ENCODE measurements around the gene PRELP. TPM values are rescaled to one million over a fixed set of nuclear protein-coding genes. Genes with fewer than 3 reads are reported as not detected.

Gene PRELP
- total and polyA plus RNA-seq, 8 donors: 1.1 to 29.8 (median 8.7) TPM

DNA sequence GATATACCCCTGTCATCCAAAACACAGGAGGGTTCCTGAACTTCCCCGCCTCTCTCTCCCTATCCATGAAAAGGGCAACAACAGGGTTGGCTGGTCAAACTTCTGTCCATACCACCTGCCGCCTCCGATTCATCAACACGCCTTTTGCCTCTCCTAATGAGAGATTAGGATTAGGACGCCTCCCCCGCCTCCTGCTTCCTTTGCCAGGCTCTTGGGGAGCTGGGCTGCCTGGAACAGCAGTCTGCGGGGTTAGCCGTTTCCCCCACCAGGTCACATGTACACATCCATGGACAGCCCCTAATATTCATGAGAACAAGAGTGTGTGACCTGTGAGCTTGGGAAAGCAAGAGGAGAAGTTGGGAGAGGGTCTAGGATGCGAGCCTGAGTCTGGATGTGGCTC, 16.1 kb downstream of the PRELP start:
- 62 to 76% (median 73%) methylated on average over 9 of the region's 9 CpGs for WGBS, 5 donors
- intact Hi-C loops (cut with DNase I; ENCODE audit: low total_unique reads): no loop called here

DNA sequence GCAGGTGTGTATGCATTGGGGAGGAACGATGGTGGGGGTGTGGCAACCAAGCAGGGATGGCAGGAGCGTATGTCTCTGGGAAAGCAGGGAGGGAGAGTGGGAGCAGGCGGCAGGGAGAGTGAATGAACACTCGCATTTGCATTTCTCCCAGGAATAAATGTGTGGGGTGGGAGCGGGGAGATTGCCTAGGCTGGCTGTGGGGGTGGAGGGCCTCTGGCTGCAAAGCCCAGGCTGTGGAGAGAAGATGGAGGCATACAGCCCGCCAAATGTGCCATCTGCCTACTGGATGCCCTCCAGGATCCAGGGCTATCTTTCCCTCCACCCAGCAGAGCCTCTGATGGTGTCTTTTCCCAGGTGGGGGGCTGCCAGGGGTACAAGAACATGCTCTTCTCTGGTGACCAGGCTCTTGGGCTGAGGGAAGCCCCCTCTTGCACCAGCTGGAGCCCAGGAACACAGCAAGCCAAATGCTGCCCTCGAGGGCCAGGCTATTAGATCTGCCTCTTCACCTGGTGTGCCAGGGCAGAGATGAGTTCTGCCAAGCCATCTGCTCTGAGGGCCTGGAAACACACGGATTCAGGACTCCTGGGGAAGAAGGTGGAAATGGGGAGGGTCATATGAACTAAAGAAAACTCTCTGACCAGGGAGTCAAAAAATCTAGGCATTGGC, 16.6 kb downstream of the PRELP start:
- intact Hi-C loops (cut with DNase I; ENCODE audit: low total_unique reads): no loop called here
- no peak overlapping the region for H3K4me3 ChIP-seq
- peaks cover 4 to 14% (median 11%) of the 10 kb centered on the region in 4 donors for H3K4me1 ChIP-seq
- no peak overlapping the region for H3K27ac ChIP-seq
- no peaks in the 10 kb centered on the region for H3K27me3 ChIP-seq
- no peaks in the 10 kb centered on the region for H3K36me3 ChIP-seq
- no peak for DNase-seq
- no peaks in the 10 kb centered on the region for H3K9me3 ChIP-seq
- WGBS, 5 donors: 49 to 61% (median 59%) methylated on average over 7 to 8 of the region's 8 CpGs
- TF ChIP-seq EP300 (IDR thresholded peaks at IDR 0.05): no peak
- TF ChIP-seq, protein P1, sequence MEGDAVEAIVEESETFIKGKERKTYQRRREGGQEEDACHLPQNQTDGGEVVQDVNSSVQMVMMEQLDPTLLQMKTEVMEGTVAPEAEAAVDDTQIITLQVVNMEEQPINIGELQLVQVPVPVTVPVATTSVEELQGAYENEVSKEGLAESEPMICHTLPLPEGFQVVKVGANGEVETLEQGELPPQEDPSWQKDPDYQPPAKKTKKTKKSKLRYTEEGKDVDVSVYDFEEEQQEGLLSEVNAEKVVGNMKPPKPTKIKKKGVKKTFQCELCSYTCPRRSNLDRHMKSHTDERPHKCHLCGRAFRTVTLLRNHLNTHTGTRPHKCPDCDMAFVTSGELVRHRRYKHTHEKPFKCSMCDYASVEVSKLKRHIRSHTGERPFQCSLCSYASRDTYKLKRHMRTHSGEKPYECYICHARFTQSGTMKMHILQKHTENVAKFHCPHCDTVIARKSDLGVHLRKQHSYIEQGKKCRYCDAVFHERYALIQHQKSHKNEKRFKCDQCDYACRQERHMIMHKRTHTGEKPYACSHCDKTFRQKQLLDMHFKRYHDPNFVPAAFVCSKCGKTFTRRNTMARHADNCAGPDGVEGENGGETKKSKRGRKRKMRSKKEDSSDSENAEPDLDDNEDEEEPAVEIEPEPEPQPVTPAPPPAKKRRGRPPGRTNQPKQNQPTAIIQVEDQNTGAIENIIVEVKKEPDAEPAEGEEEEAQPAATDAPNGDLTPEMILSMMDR (IDR thresholded peaks at IDR 0.05): no peak
- no peak for TF ChIP-seq POLR2AphosphoS5 (IDR thresholded peaks at IDR 0.05)
- no peak for TF ChIP-seq POLR2A (IDR thresholded peaks at IDR 0.05)

More for the DNA sequence above, 16.1 kb downstream of the PRELP start:
- no peak overlapping the region for H3K4me3 ChIP-seq
- H3K27me3 ChIP-seq: no peaks in the 10 kb centered on the region
- H3K9me3 ChIP-seq: no peaks in the 10 kb centered on the region
- DNase-seq: no peak
- H3K36me3 ChIP-seq: no peaks in the 10 kb centered on the region
- no peak for TF ChIP-seq POLR2A (IDR thresholded peaks at IDR 0.05)
- TF ChIP-seq, protein P1 (IDR thresholded peaks at IDR 0.05): no peak
- no peak for TF ChIP-seq POLR2AphosphoS5 (IDR thresholded peaks at IDR 0.05)
- no peak for TF ChIP-seq EP300 (IDR thresholded peaks at IDR 0.05)
- H3K4me1 ChIP-seq: peaks cover 4 to 19% (median 17%) of the 10 kb centered on the region in 4 donors
- no peak overlapping the region for H3K27ac ChIP-seq

DNA sequence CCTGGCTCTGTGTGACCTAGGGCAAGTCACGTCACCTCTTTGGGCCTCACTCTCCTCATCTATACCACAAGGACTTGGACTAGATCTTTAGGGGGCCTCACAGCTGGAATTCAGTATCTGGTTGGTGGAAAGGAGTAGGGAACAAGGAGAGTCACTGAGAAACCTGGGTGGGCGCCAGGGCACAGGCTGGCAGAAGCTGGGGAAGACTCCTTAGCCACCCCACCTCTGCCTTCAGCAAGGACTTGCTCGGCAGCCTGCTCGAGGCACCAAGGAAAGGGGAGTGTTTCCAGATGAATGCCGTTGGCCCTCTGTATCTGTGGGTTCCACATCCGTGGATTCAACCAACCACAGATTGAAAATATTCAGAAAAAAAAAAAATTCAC, 17.1 kb downstream of the PRELP start:
- no peak for DNase-seq
- H3K27ac ChIP-seq: no peak overlapping the region
- intact Hi-C loops (cut with DNase I; ENCODE audit: low total_unique reads): no loop called here
- 76 to 86% (median 80%) methylated on average over 6 of the region's 6 CpGs for WGBS, 5 donors
- TF ChIP-seq, protein P1 (IDR thresholded peaks at IDR 0.05): no peak
- TF ChIP-seq POLR2A (IDR thresholded peaks at IDR 0.05): no peak
- no peak for TF ChIP-seq EP300 (IDR thresholded peaks at IDR 0.05)
- no peak for TF ChIP-seq POLR2AphosphoS5 (IDR thresholded peaks at IDR 0.05)
- no peaks in the 10 kb centered on the region for H3K9me3 ChIP-seq
- no peaks in the 10 kb centered on the region for H3K36me3 ChIP-seq
- H3K4me3 ChIP-seq: no peak overlapping the region
- no peaks in the 10 kb centered on the region for H3K27me3 ChIP-seq
- H3K4me1 ChIP-seq: peaks cover 4 to 9% (median 6%) of the 10 kb centered on the region in 4 donors

DNA sequence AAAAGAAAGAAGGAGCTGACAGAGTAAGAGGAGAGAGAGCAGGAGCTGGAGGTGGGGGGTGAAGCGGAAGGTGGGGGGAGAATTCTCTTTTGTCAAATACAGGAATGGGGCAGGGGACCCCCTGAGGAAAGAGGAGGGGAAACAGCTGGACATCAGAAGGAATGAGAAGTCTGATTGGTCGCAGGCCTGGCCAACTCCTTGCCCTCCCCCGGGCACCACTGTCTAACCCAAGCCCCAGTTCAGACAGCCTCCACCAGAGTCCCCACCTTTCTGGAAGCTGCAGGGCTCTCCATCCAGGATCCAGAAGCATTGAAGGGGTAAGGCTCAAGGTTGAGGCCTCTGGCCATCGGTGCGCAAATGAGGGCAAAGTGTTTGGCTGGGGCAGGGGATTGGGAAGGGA, 18.3 kb downstream of the PRELP start, which contains the start of gene OPTC:
Gene OPTC (plus strand): TSS at position 253 of the 400 bp plus-strand sequence. CDS start 1,853 bp downstream, outside the sequence.
- Histone ChIP-seq H3K36me3 (no peaks in the 10 kb centered on the region), H3K27ac (no peak within 1 kb of the TSS), H3K9me3 (no peaks in the 10 kb centered on the region), H3K27me3 (no peaks in the 10 kb centered on the region), H3K4me1 (no peaks in the 10 kb centered on the region), H3K4me3 (no peak within 1 kb of the TSS)
- no peak for DNase-seq
- 86 to 93% (median 90%) methylated on average over 5 of the region's 5 CpGs for WGBS, 5 donors
- intact Hi-C loops (cut with DNase I; ENCODE audit: low total_unique reads): no loop called here
- TF ChIP-seq, protein P1 (IDR thresholded peaks at IDR 0.05): no peak
- no peak for TF ChIP-seq POLR2AphosphoS5 (IDR thresholded peaks at IDR 0.05)
